Endothelial cell of umbilical vein (primary cell): ENCODE results near the gene BUB1B. TPM values are rescaled to one million over a fixed set of nuclear protein-coding genes. Genes with fewer than 3 reads are reported as not detected.

ENCODE experiments used
- BruUV-seq: library from RNA; stranded (reverse); fragments of 400-500 nt; replicated peaks from 2 replicates; lab custom pipeline; 2021; lab: Mats Ljungman, UMichigan
- CTCF ChIA-PET: fragments of 300-600, 350-600 bp; sonication (Branson Sonifier 250); formaldehyde crosslinking; loops from one replicate; lab custom pipeline; 2021; ENCODE audit warnings: antibody characterized with exemption, inconsistent platforms; lab: Charles Lee
- POLR2A ChIA-PET: fragments of 300-600, 350-600 bp; sonication (Branson Sonifier 250); formaldehyde crosslinking; loops from one replicate; lab custom pipeline; 2021; ENCODE audit warnings: antibody characterized with exemption, inconsistent platforms; lab: Charles Lee
- DNase-seq: peaks from one replicate; pipeline ENCODE4 v3.0.0-alpha.2; 2011; ENCODE audit warnings: low read depth, low spot score
- FAIRE-seq: peaks from 2 replicates; lab custom pipeline; 2011; peaks lifted over from hg19 to GRCh38; lab: Jason Lieb, UNC
- H2AFZ ChIP-seq: 2 replicates; pipeline ENCODE4 v1.6.0; 2012; ENCODE audit warnings: low read depth, low read length, control low read depth, inconsistent platforms
- H3K27ac ChIP-seq: 2 replicates; pipeline ENCODE4 v1.5.1; 2011; ENCODE audit warnings: low read depth, mild to moderate bottlenecking, control low read depth, low read length, moderate library complexity; ENCODE audit not compliant: insufficient read depth
- H3K27me3 ChIP-seq, 2 experiments: 2 replicates each; pipeline versions ENCODE4 v1.6.0 to v1.6.1; 2011; ENCODE audit warnings: low read length in 2 of 2, mixed read lengths in 1 of 2; ENCODE audit not compliant: control insufficient read depth in 2 of 2, insufficient read depth in 2 of 2
- H3K36me3 ChIP-seq, 2 experiments: 2 replicates in 1 of 2; 3 replicates in 1 of 2; pipeline ENCODE4 v1.5.1; 2011; ENCODE audit warnings: low read length in 2 of 2, mild to moderate bottlenecking in 1 of 2, moderate library complexity in 1 of 2; ENCODE audit not compliant: control insufficient read depth in 2 of 2, insufficient read depth in 2 of 2; ENCODE audit errors: extremely low read depth in 1 of 2
- H3K4me1 ChIP-seq: 3 replicates; pipeline ENCODE4 v1.5.1; 2011; ENCODE audit warnings: mild to moderate bottlenecking, low read length; ENCODE audit not compliant: control insufficient read depth, insufficient read depth; ENCODE audit errors: extremely low read depth
- H3K4me2 ChIP-seq: 2 replicates; pipeline ENCODE4 v1.6.1; 2011; ENCODE audit warnings: low read length, control low read depth, mixed read lengths; ENCODE audit not compliant: insufficient read depth
- H3K4me3 ChIP-seq, 3 experiments: fragments of 200-600 bp in 1 of 3; sonication (generic), shearing (Covaris generic) in 1 of 3; replicated peaks in 1 of 3; 2 replicates each; pipeline ENCODE4 v1.5.1; 2011 to 2016; ENCODE audit warnings: control low read depth in 3 of 3, low read length in 3 of 3, mild to moderate bottlenecking in 2 of 3, inconsistent platforms in 1 of 3, low read depth in 1 of 3, moderate library complexity in 1 of 3; ENCODE audit not compliant: insufficient read depth in 1 of 3
- H3K79me2 ChIP-seq: 2 replicates; pipeline ENCODE4 v1.6.0; 2012; ENCODE audit warnings: low read length, inconsistent platforms; ENCODE audit not compliant: control insufficient read depth, insufficient read depth
- H3K9ac ChIP-seq: replicated peaks from 2 replicates; pipeline ENCODE3; 2011; ENCODE audit warnings: low read length, control low read depth; ENCODE audit not compliant: insufficient read depth; ENCODE audit errors: extremely low read depth
- H3K9me1 ChIP-seq: replicated peaks from 3 replicates; pipeline ENCODE4 v1.6.0; 2011; ENCODE audit warnings: mild to moderate bottlenecking, low read length; ENCODE audit not compliant: control insufficient read depth, insufficient read depth; ENCODE audit errors: extremely low read depth
- H3K9me3 ChIP-seq: replicated peaks from 2 replicates; pipeline ENCODE4 v1.5.1; 2012; ENCODE audit warnings: low read length, inconsistent platforms; ENCODE audit not compliant: control insufficient read depth, insufficient read depth
- H4K20me1 ChIP-seq: replicated peaks from 2 replicates; pipeline ENCODE3; 2011; ENCODE audit warnings: mild to moderate bottlenecking, low read length; ENCODE audit not compliant: control insufficient read depth, insufficient read depth; ENCODE audit errors: extremely low read depth
- EZH2 ChIP-seq: IDR thresholded peaks from 2 replicates; pipeline ENCODE4 v1.6.1; 2012; ENCODE audit warnings: borderline replicate concordance, low read depth, mild to moderate bottlenecking, moderate library complexity, low read length, inconsistent platforms; ENCODE audit not compliant: severe bottlenecking
- FOS ChIP-seq: IDR thresholded peaks from 2 replicates; pipeline ENCODE4 v1.6.1; 2011; ENCODE audit warnings: mild to moderate bottlenecking, low read length, moderate library complexity, borderline replicate concordance; ENCODE audit not compliant: insufficient read depth
- GATA2 ChIP-seq: IDR thresholded peaks from 2 replicates; pipeline ENCODE4 v1.7.0; 2011; ENCODE audit warnings: low read depth, mild to moderate bottlenecking, moderate library complexity, mixed read lengths, low read length; ENCODE audit not compliant: insufficient read length, insufficient read depth
- JUN ChIP-seq: IDR thresholded peaks from 2 replicates; pipeline ENCODE4 v1.6.1; 2011; ENCODE audit warnings: borderline replicate concordance, low read depth; ENCODE audit not compliant: insufficient read length, insufficient read depth
- MAX ChIP-seq: IDR thresholded peaks from 2 replicates; pipeline ENCODE4 v1.6.1; 2011; ENCODE audit not compliant: insufficient read depth, insufficient read length
- MYC ChIP-seq: IDR thresholded peaks from one replicate; pipeline ENCODE4 v1.6.1; 2011; ENCODE audit warnings: mild to moderate bottlenecking, low read depth, low read length
- POLR2A ChIP-seq: IDR thresholded peaks from 2 replicates; pipeline ENCODE4 v1.6.1; 2012; ENCODE audit warnings: low read depth, mild to moderate bottlenecking, control low read depth, low read length
- POLR2AphosphoS5 ChIP-seq: IDR thresholded peaks from 2 replicates; pipeline ENCODE4 v1.6.1; 2012; ENCODE audit warnings: low read depth, mild to moderate bottlenecking, control low read depth, low read length, moderate library complexity; ENCODE audit not compliant: insufficient read depth
- dilution Hi-C: fragments of 300-500 bp; cut with MboI; formaldehyde crosslinking; loops from one replicate; pipeline ENCODE4 v1.15.0; 2019; ENCODE audit warnings: low sequenced_read_pairs; ENCODE audit not compliant: extremely low pct_ligation_motif_present
- intact Hi-C: fragments of 100-400 bp; cut with micrococcal nuclease; formaldehyde crosslinking; loops from one replicate; pipeline ENCODE4 v1.10.0; 2022
- polyA plus RNA-seq, 4 experiments: library from polyadenylated mRNA; depleted of rRNA in 3 of 4; stranded (reverse) in 3 of 4; unstranded in 1 of 4; fragments of >200 nt; gene quantifications; 2 replicates each; pipeline versions ENCODE4 v1.2.1 to v1.2.3, GENCODE V29; 2011 to 2012; ENCODE audit warnings: missing spikeins in 1 of 4
- total RNA-seq: library from RNA; stranded (reverse); gene quantifications from 2 replicates; pipeline ENCODE4 v1.2.3, GENCODE V29; 2021

BUB1B gene
- total and polyA plus RNA-seq, 2 donors (not counting 3 experiments of a cell fraction or from before 2014, with no cell fraction given): 12.2 to 69.8 TPM

GRCh38 chr15:40254452-40254851 is 93.6 kb downstream of the BUB1B start:
- FAIRE-seq (no peak), DNase-seq (no peak)
- intact Hi-C loops: no loop called here
- Histone ChIP-seq H3K4me1 (peaks cover 11% of the 10 kb centered on the region), H2AFZ (no peak overlapping the region), H3K9me1 (no peaks in the 10 kb centered on the region), H4K20me1 (no peaks in the 10 kb centered on the region), H3K79me2 (no peaks in the 10 kb centered on the region), H3K9me3 (no peaks in the 10 kb centered on the region), H3K9ac (no peak overlapping the region), H3K36me3 (no peaks in the 10 kb centered on the region), H3K27me3 (peaks cover 34 to 37% of the 10 kb centered on the region in 2 experiments), H3K4me3 (no peak overlapping the region), H3K27ac (no peak overlapping the region), H3K4me2 (no peak overlapping the region)
- ChIA-PET CTCF (interaction anchor here (1.1 to 2.4 kb wide), 7 partner anchors 9 to 37 kb away, joined by 3 to 31 read pairs (median 4); partner anchors contain the start of gene PAK6), POLR2A (no interaction called here)
- no TSS peak for BruUV-seq
- TF ChIP-seq JUN (no peak), POLR2AphosphoS5 (no peak), FOS (no peak), MAX (no peak), GATA2 (no peak), EZH2 (no peak)
- dilution Hi-C loops: no loop called here

GRCh38 chr15:40255033-40255432 is 94.2 kb downstream of the BUB1B start:
- H3K79me2 ChIP-seq: no peaks in the 10 kb centered on the region
- no peaks in the 10 kb centered on the region for H3K9me1 ChIP-seq
- CTCF ChIA-PET: interaction anchor here (0.9 to 2.4 kb wide), 7 partner anchors 9 to 37 kb away, joined by 3 to 31 read pairs (median 4); partner anchors contain the start of gene PAK6
- TF ChIP-seq POLR2AphosphoS5: no peak
- TF ChIP-seq JUN: no peak
- no peak for TF ChIP-seq GATA2
- no peak for TF ChIP-seq MYC
- no peak for TF ChIP-seq EZH2
- TF ChIP-seq POLR2A: no peak
- H2AFZ ChIP-seq: no peak overlapping the region
- no peaks in the 10 kb centered on the region for H3K36me3 ChIP-seq
- FAIRE-seq (no peak), DNase-seq (no peak)
- H4K20me1 ChIP-seq: no peaks in the 10 kb centered on the region
- no peak overlapping the region for H3K9ac ChIP-seq
- H3K4me3 ChIP-seq: no peak overlapping the region
- peaks cover 36 to 37% of the 10 kb centered on the region in 2 experiments for H3K27me3 ChIP-seq
- intact Hi-C loops (no loop called here), dilution Hi-C loops (no loop called here)
- no peaks in the 10 kb centered on the region for H3K9me3 ChIP-seq
- peaks cover 11% of the 10 kb centered on the region for H3K4me1 ChIP-seq
- H3K27ac ChIP-seq: no peak overlapping the region
- BruUV-seq: no TSS peak
- POLR2A ChIA-PET: no interaction called here
- no peak overlapping the region for H3K4me2 ChIP-seq
